Heart left ventricle (tissue), 16 donors: ENCODE results near the gene RALGPS1. TPM values are rescaled to one million over a fixed set of nuclear protein-coding genes. Genes with fewer than 3 reads are reported as not detected.

Experiments used
- ATAC-seq, 4 donors: fragments of 200-7000 bp; cut with Tn5 transposase; one replicate each; pipeline ENCODE4 v1.9.1; 2020 to 2022; ENCODE audit warnings: moderate library complexity in 4 of 4, mild to moderate bottlenecking in 3 of 4, moderate number of reproducible peaks in 1 of 4
- DNase-seq, 5 donors: peaks; one replicate each; pipeline ENCODE4 v3.0.0-alpha.2; 2020
- H3K27ac ChIP-seq, 12 donors: fragments of 200-600 bp; sonication (generic) in 4 of 12; one replicate each; pipeline versions ENCODE4 v1.5.0 to v1.8.0; 2016 to 2022; ENCODE audit warnings: mild to moderate bottlenecking in 2 of 12
- H3K27me3 ChIP-seq, 9 donors: fragments of 200-600 bp; sonication (generic) in 2 of 9; one replicate each; pipeline versions ENCODE4 v1.5.1 to v1.8.0; 2016 to 2022; ENCODE audit warnings: mild to moderate bottlenecking in 3 of 9
- H3K36me3 ChIP-seq, 9 donors: fragments of 200-600 bp; sonication (generic) in 2 of 9; one replicate each; pipeline versions ENCODE4 v1.5.0 to v1.8.0; 2018 to 2022; ENCODE audit warnings: mild to moderate bottlenecking in 2 of 9
- H3K4me1 ChIP-seq, 12 donors: fragments of 200-600 bp; sonication (generic) in 4 of 12; one replicate each; pipeline versions ENCODE4 v1.5.0 to v1.8.0; 2016 to 2022; ENCODE audit warnings: mild to moderate bottlenecking in 3 of 12
- H3K4me3 ChIP-seq, 12 donors: fragments of 200-600 bp; sonication (generic) in 4 of 12; one replicate each; pipeline versions ENCODE4 v1.5.0 to v1.8.0; 2017 to 2022; ENCODE audit warnings: mild to moderate bottlenecking in 9 of 12, moderate library complexity in 4 of 12
- H3K9me3 ChIP-seq, 12 donors: fragments of 200-600 bp; sonication (generic) in 4 of 12; one replicate each; pipeline versions ENCODE4 v1.5.0 to v1.8.0; 2016 to 2022; ENCODE audit warnings: mild to moderate bottlenecking in 1 of 12
- POLR2A ChIP-seq, 2 donors: fragments of 450-650 bp; IDR thresholded peaks; one replicate each; pipeline ENCODE4 v1.6.1; 2017; ENCODE audit warnings: antibody characterized with exemption in 2 of 2, mild to moderate bottlenecking in 2 of 2, moderate library complexity in 2 of 2
- WGBS, 4 donors: extraction: QIAGEN DNeasy Blood & Tissue Kit in 2 of 4; methylation state at CpG; one replicate each; pipeline versions ENCODE4 v1.1.5 to v1.1.7; 2013 to 2018; 5-methylcytosine and 5-hydroxymethylcytosine counted together
- intact Hi-C, 10 donors: fragments of 100-400 bp; cut with DNase I; formaldehyde crosslinking; loops; one replicate each; pipeline versions ENCODE4 v1.11.1 to v1.14.2; 2022
- polyA plus RNA-seq, 2 donors: library from polyadenylated mRNA; stranded (reverse); fragments of 200-250 nt; gene quantifications; one replicate each; pipeline ENCODE4 v1.2.3, GENCODE V29; 2013
- total RNA-seq, 9 donors: library from RNA; depleted of rRNA in 2 of 9; stranded (reverse); fragments of >200 nt in 2 of 9; fragmentation: NEBNext Ultra II Directional in 3 of 9; extraction: Animal tissue kit (Norgen Biotek cat#: 25700) in 3 of 9; gene quantifications; one replicate each; pipeline versions ENCODE4 v1.1.0 to v1.2.4, GENCODE V29; 2016 to 2023
- TF ChIP-seq, protein P1 (sequence below), 12 donors: fragments of 200-600 bp; sonication (generic) in 4 of 12; IDR thresholded peaks; one replicate each; pipeline versions ENCODE4 v1.5.0 to v1.8.0; 2018 to 2022; ENCODE audit warnings: antibody characterized with exemption in 12 of 12, mild to moderate bottlenecking in 5 of 12
- donor health status: ischemic (EF 13 %, LVEDD 7.1; RV severe dilation, severe dysfunction).
- donor health status: healthy with polysubstance abuse.
- donor health status: DM: no; HTN: yes; CAD: no.
- donor health status: DM: no; HTN: no; CAD: no.
- donor health status: ischemic (EF 25% LVEDD 6.9; RV normal size, moderate dysfunction).
- donor health status: ischemic (EF 25% LVEDD 5.7; RV mildly dilated, moderate dysfunction).
- donor health status: healthy.
- donor health status: DM: yes; HTN: yes; CAD: no.
- donor health status: ischemic (EF 35%, LVEDD 5.7; RV mildly dilated, moderate dysfunction).
- donor health status: nonischemic (EF 11% LVEDD 7.7; RV severe dilation, severe dysfunction).
- donor health status: DM: yes; HTN: yes; CAD: no.
- donor health status: PGD.
- donor health status: ischemic (EF 29% LVEDD 5.4; RV normal size, mild dysfunction).
- donor health status: nonischemic (EF 23%, LVEDD 6.1; RV moderate dilation, normal function).

Gene RALGPS1
- total and polyA plus RNA-seq, 11 donors: 8.0 to 21.8 (median 14.4) TPM

DNA sequence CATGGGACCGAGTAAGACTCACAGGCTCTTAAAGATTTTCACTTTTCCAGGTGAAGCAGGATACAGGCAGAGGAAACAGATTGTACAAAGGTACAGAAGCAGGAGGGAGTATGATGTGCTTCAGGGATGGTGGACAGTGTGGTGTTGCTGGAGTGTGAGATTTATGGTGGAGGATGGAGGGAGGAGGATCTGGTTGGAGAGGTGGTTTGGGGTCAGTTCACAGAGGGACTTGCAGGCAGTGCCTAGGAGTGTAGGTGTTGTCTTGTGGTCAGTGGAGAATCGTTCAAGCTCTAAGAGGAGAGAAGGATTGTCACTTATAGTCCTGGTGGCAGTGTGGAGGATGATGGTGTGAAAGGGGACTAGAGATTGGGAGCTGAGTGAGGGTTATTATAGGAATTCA lies 11.8 kb downstream of the RALGPS1 start:
- Histone ChIP-seq H3K27me3 (no peaks in the 10 kb centered on the region), H3K9me3 (no peaks in the 10 kb centered on the region), H3K4me3 (no peak overlapping the region), H3K27ac (no peak overlapping the region), H3K4me1 (no peaks in the 10 kb centered on the region), H3K36me3 (no peaks in the 10 kb centered on the region)
- WGBS, 4 donors: 75 to 89% (median 87%) methylated on average over 2 of the region's 2 CpGs
- TF ChIP-seq POLR2A (IDR thresholded peaks at IDR 0.05): no peak
- TF ChIP-seq, protein P1, sequence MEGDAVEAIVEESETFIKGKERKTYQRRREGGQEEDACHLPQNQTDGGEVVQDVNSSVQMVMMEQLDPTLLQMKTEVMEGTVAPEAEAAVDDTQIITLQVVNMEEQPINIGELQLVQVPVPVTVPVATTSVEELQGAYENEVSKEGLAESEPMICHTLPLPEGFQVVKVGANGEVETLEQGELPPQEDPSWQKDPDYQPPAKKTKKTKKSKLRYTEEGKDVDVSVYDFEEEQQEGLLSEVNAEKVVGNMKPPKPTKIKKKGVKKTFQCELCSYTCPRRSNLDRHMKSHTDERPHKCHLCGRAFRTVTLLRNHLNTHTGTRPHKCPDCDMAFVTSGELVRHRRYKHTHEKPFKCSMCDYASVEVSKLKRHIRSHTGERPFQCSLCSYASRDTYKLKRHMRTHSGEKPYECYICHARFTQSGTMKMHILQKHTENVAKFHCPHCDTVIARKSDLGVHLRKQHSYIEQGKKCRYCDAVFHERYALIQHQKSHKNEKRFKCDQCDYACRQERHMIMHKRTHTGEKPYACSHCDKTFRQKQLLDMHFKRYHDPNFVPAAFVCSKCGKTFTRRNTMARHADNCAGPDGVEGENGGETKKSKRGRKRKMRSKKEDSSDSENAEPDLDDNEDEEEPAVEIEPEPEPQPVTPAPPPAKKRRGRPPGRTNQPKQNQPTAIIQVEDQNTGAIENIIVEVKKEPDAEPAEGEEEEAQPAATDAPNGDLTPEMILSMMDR (IDR thresholded peaks at IDR 0.05): no peak
- intact Hi-C loops: no loop called here
- DNase-seq (no peak), ATAC-seq (no peak)

DNA sequence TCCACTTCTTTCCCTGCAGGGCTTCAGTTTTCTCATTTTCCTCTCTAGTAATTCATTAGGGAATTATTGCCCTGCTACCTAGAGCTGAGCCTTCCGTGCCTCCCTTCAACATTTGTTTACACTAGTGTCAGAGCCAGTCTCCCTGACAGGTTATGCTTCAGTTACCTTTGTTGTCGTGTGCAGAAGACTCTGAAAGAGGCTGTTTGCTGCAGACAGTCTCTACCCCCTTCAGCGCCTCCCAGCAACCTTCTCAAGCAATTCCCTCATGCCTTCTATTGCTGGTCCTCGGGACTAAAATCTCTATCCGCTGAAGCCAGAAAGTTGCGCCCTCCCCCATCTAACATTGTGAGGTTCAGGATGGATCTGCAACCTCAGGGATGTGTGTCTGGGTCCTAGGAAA lies 12.8 kb downstream of the RALGPS1 start:
- TF ChIP-seq, protein P1 (IDR thresholded peaks at IDR 0.05): no peak
- TF ChIP-seq POLR2A (IDR thresholded peaks at IDR 0.05): no peak
- Histone ChIP-seq H3K9me3 (no peaks in the 10 kb centered on the region), H3K36me3 (no peaks in the 10 kb centered on the region), H3K27ac (no peak overlapping the region), H3K4me3 (no peak overlapping the region), H3K4me1 (no peaks in the 10 kb centered on the region), H3K27me3 (no peaks in the 10 kb centered on the region)
- WGBS, 4 donors: 74 to 78% (median 75%) methylated on average over 6 of the region's 6 CpGs
- ATAC-seq (no peak), DNase-seq (no peak)
- intact Hi-C loops: no loop called here

DNA sequence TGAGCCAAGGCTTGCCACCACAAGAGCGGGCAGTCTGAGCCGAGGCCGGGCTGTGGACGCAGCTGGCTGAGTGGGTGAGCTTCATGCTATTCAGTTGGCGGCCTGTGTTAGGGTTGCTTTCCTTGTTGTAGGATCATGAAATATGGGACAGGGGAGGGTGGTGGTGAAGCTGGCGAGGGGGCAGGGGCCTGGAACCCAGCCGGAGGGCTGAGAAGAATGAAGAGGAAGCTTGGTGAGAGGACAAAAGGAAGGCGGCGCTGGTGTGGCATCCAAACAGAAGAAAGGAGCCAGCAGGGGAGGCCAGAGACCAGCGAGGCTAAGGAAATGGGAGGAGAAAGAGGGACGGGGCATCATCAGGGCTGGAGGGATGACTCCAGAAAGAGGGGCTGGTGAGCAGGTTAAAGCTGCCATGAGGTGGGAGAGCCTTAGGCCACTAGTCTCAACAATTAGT lies 18.3 kb downstream of the RALGPS1 start:
- intact Hi-C loops: no loop called here
- H3K4me1 ChIP-seq: peaks cover 0 to 15% (median under 1%) of the 10 kb centered on the region in 12 donors
- peaks cover 0 to 5% (median 0%) of the 10 kb centered on the region in 12 donors for H3K9me3 ChIP-seq
- no peak overlapping the region for H3K27ac ChIP-seq
- DNase-seq (no peak), ATAC-seq (peak in 1 of 4 donors; percentile 8)
- no peaks in the 10 kb centered on the region for H3K27me3 ChIP-seq
- no peak overlapping the region for H3K4me3 ChIP-seq
- H3K36me3 ChIP-seq: no peaks in the 10 kb centered on the region
- WGBS, 4 donors: 89 to 92% (median 91%) methylated on average over 11 of the region's 11 CpGs
- TF ChIP-seq POLR2A (IDR thresholded peaks at IDR 0.05): no peak
- TF ChIP-seq, protein P1 (IDR thresholded peaks at IDR 0.05): no peak

DNA sequence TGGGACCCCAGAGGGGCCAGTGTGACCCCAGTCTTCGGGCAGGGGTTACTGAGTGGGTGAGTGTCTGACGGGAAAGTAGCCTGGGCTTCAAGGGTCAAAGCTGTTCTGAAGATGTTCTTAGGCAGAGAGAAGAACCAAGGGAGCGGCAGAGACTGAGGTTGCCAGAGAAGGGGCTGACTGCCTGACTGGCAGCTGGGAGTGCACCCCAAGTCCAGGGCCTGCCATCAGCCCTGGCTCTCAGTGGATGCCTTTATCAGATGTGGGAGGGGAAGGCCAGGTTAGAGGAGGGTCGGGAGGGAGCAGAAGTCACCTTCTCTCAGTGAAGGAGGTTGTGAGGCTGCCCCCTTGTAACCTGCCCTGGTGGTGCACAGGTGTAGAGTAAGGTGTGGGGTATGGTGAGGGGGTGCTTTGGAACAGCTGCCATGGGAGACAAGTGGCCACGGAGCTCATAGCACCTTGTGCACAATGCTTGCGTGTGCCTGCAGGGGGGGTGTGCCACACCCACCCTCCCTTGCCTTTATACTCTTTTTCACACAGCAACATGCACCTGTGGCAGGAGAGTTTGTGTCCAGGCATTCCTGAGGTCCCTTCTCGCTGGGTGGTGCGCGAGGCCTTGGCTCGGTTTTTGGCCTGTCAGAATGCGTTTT lies 18.9 kb downstream of the RALGPS1 start:
- DNase-seq: no peak
- peaks cover 0 to 21% (median 2%) of the 10 kb centered on the region in 12 donors for H3K4me1 ChIP-seq
- no peak for TF ChIP-seq POLR2A (IDR thresholded peaks at IDR 0.05)
- TF ChIP-seq, protein P1 (IDR thresholded peaks at IDR 0.05): no peak
- no peak overlapping the region for H3K27ac ChIP-seq
- H3K36me3 ChIP-seq: no peaks in the 10 kb centered on the region
- intact Hi-C loops: no loop called here
- WGBS, 4 donors: 91 to 94% (median 92%) methylated on average over 10 to 11 of the region's 11 CpGs
- ATAC-seq: peak in 1 of 4 donors; percentile 7
- peaks cover 0 to 5% (median 0%) of the 10 kb centered on the region in 12 donors for H3K9me3 ChIP-seq
- no peaks in the 10 kb centered on the region for H3K27me3 ChIP-seq
- H3K4me3 ChIP-seq: no peak overlapping the region
